Stomach (tissue), 4 donors: ENCODE measurements around the gene SEC14L3.

Source experiments
- CTCF ChIP-seq, 7 experiments: fragments of 450-650 bp in 4 of 7; fragments of 200-600 bp in 3 of 7; sonication (generic) in 3 of 7; IDR thresholded peaks; one replicate each; pipeline ENCODE4 v1.5.1; 2016 to 2019; ENCODE audit warnings: antibody characterized with exemption in 7 of 7, control low read depth in 2 of 7, mild to moderate bottlenecking in 1 of 7
- EP300 ChIP-seq: sonication (generic); formaldehyde crosslinking; IDR thresholded peaks from one replicate; pipeline ENCODE4 v1.6.1; 2017; ENCODE audit warnings: antibody characterized with exemption
- POLR2A ChIP-seq, 4 donors: fragments of 450-650 bp; IDR thresholded peaks; one replicate each; pipeline ENCODE4 v1.6.1; 2016; ENCODE audit warnings: antibody characterized with exemption in 4 of 4, control low read depth in 2 of 4, mild to moderate bottlenecking in 1 of 4, moderate library complexity in 1 of 4
- POLR2AphosphoS5 ChIP-seq, 3 donors: sonication (generic); formaldehyde crosslinking; IDR thresholded peaks; one replicate each; pipeline ENCODE4 v1.6.1; 2016; ENCODE audit warnings: antibody characterized with exemption in 3 of 3

- TF ChIP-seq POLR2A (IDR thresholded peaks at IDR 0.05) (no peak), CTCF (IDR thresholded peaks at IDR 0.05) (no peak), EP300 (no peak), POLR2AphosphoS5 (IDR thresholded peaks at IDR 0.05) (no peak)
These were observed 9.9 kb upstream of the SEC14L3 start for GRCh38 chr22:30481711-30482110.
